Osteocyte (in vitro differentiated cells): ENCODE results near the gene TRAPPC8. TPM values are rescaled to one million over a fixed set of nuclear protein-coding genes. Genes with fewer than 3 reads are reported as not detected.
A peak's percentile ranks its signal among the peaks of the same experiment; 100 is the strongest.
"Not testable (repeated sequence)": the region's sequence is repeated elsewhere in the genome, so short reads cannot be mapped to it uniquely, and the experiment has no call there.

Experiments used
- DNase-seq: peaks from one replicate; pipeline ENCODE4 v3.0.0; 2021; ENCODE audit warnings: mixed read lengths; ENCODE audit not compliant: unreplicated experiment; ENCODE audit errors: extremely low spot score
- H3K27ac Mint-ChIP-seq: one replicate; pipeline ENCODE4 v1.8.0; 2021; ENCODE audit warnings: mild to moderate bottlenecking, mixed read lengths; ENCODE audit not compliant: unreplicated experiment
- H3K27me3 Mint-ChIP-seq: one replicate; pipeline ENCODE4 v1.8.0; 2021; ENCODE audit warnings: mixed read lengths; ENCODE audit not compliant: unreplicated experiment
- H3K36me3 Mint-ChIP-seq: one replicate; pipeline ENCODE4 v1.8.0; 2021; ENCODE audit warnings: mixed read lengths; ENCODE audit not compliant: unreplicated experiment
- H3K4me1 Mint-ChIP-seq: one replicate; pipeline ENCODE4 v1.8.0; 2021; ENCODE audit warnings: mixed read lengths; ENCODE audit not compliant: unreplicated experiment
- H3K4me3 Mint-ChIP-seq: one replicate; pipeline ENCODE4 v1.8.0; 2021; ENCODE audit warnings: mild to moderate bottlenecking, moderate library complexity, mixed read lengths; ENCODE audit not compliant: unreplicated experiment
- H3K9me3 Mint-ChIP-seq: one replicate; pipeline ENCODE4 v1.8.0; 2021; ENCODE audit warnings: mixed read lengths; ENCODE audit not compliant: unreplicated experiment
- CTCF ChIP-seq: fragments of 200-600 bp; sonication (generic); IDR thresholded peaks from 2 replicates; pipeline ENCODE4 v1.5.0; 2021; ENCODE audit warnings: antibody characterized with exemption, mild to moderate bottlenecking, moderate library complexity
- total RNA-seq: library from RNA; stranded (reverse); gene quantifications from 2 replicates; pipeline ENCODE4 v1.2.1, GENCODE V29; 2021

The TRAPPC8 gene
- total RNA-seq, 1 donor from 2014 or later, result 40.7 TPM

DNA sequence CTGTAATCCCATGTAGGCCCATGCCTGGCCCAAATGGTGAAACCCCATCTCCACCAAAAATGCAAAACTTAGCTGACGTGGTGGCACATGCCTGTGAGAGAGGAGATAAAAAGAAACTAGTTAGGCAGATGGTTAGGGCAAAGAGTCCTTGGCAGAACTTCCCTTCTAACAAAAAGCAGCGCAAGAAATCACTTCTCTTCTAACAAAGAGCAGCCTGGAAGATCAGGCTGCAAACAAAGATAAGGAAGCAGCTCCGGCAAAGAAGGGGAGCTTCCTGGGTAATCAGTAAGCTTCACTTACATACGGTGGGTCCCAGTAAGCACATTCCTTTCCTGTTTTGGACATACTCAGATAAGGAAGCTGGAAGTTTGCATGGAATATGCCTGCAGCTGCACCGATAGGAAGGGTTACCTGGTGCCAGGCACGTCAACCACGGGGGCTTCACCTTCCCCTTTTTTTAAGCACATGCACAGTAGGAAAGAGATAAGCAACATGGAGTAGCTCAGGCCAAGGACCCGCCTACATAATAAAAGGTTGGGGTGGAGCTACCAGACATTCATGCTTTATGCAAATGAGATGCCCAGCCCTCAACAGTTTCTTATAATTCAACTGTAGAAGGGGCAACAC lies 121.3 kb downstream of the TRAPPC8 start:
- Mint-ChIP-seq H3K4me3 (no peak overlapping the region), H3K27me3 (peaks cover 8% of the 10 kb centered on the region), H3K4me1 (peaks cover 1% of the 10 kb centered on the region), H3K27ac (no peak overlapping the region), H3K9me3 (no peaks in the 10 kb centered on the region), H3K36me3 (peaks cover 2% of the 10 kb centered on the region)
- TF ChIP-seq CTCF, result no peak
- no peak for DNase-seq

GRCh38 chr18:31819925-31820229 lies 123.1 kb downstream of the TRAPPC8 start:
- Mint-ChIP-seq H3K27me3 (peaks cover 8% of the 10 kb centered on the region), H3K27ac (no peak overlapping the region)
- TF ChIP-seq CTCF, result peak; percentile 28

GRCh38 chr18:31819106-31819924 lies 123.6 kb downstream of the TRAPPC8 start:
- Mint-ChIP-seq H3K4me3 (no peak overlapping the region), H3K36me3 (no peaks in the 10 kb centered on the region), H3K4me1 (peaks cover 1% of the 10 kb centered on the region), H3K27ac (no peak overlapping the region), H3K9me3 (no peaks in the 10 kb centered on the region), H3K27me3 (peaks cover 12% of the 10 kb centered on the region)
- no peak for DNase-seq
- peak; percentile 80 for TF ChIP-seq CTCF

More at GRCh38 chr18:31819925-31820229, 123.1 kb downstream of the TRAPPC8 start:
- H3K36me3 Mint-ChIP-seq, result no peaks in the 10 kb centered on the region
- H3K4me1 Mint-ChIP-seq, result peaks cover 1% of the 10 kb centered on the region
- H3K9me3 Mint-ChIP-seq, result no peaks in the 10 kb centered on the region
- no peak for DNase-seq
- H3K4me3 Mint-ChIP-seq, result no peak overlapping the region

DNA sequence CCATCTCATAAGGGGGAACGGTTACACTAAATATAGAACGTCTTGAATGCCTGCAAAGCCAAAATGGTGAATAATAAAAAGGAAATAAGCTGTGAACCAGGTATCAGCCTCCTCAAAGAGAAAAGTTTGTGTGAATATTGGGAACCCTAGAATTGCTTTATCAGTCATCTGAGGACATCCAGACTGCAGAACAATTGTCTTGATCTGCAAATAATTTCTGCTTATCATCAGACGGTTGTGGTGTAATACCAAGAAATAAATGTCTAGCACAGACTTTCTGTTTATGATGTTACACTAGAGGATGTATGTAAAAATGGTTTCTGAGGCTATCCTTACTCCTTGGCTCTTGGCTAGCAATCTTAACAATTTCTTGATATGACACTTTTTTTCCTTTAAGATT lies 128.8 kb downstream of the TRAPPC8 start:
- no peak overlapping the region for H3K4me3 Mint-ChIP-seq
- no peaks in the 10 kb centered on the region for H3K4me1 Mint-ChIP-seq
- H3K9me3 Mint-ChIP-seq, result no peaks in the 10 kb centered on the region
- H3K36me3 Mint-ChIP-seq, result no peaks in the 10 kb centered on the region
- no peak for TF ChIP-seq CTCF
- H3K27ac Mint-ChIP-seq, result no peak overlapping the region
- H3K27me3 Mint-ChIP-seq, result peaks cover 15% of the 10 kb centered on the region
- no peak for DNase-seq

DNA sequence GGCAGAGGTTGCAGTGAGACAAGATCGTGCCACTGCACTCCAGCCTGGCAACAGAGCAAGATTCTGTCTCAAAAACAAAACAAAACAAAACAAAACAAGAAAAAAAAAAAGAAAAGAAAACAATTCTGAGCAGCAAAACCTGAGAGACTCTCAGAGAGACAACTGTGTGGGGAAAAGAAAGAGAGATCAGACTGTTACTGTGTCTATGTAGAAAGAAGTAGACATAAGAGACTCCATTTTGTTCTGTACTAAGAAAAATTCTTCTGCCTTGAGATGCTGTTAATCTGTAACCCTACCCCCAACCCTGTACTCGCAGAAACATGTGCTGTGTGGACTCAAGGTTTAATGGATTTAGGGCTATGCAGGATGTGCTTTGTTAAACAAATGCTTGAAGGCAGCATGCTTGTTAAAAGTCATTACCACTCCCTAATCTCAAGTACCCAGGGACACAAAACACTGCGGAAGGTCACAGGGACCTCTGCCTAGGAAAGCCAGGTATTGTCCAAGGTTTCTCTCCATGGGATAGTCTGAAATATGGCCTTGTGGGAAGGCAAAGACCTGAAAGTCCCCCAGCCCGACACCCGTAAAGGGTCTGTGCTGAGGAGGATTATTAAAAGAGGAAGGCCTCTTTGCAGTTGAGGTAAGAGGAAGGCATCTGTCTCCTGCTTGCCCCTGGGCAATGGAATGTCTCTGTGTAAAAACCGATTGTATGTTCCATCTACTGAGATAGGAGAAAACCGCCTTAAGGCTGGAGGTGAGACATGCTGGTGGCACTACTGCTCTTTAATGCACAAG lies 132.4 kb downstream of the TRAPPC8 start:
- not testable (repeated sequence) for H3K27me3 Mint-ChIP-seq, H3K9me3 Mint-ChIP-seq, H3K4me1 Mint-ChIP-seq, H3K4me3 Mint-ChIP-seq, H3K36me3 Mint-ChIP-seq, H3K27ac Mint-ChIP-seq, DNase-seq

GRCh38 chr18:31809049-31809448 lies 133.9 kb downstream of the TRAPPC8 start:
- H3K36me3 Mint-ChIP-seq, DNase-seq, H3K9me3 Mint-ChIP-seq, H3K4me1 Mint-ChIP-seq, H3K27ac Mint-ChIP-seq, H3K4me3 Mint-ChIP-seq, H3K27me3 Mint-ChIP-seq: not testable (repeated sequence)
